ENCODE measurements around the gene C17orf113.

DNA sequence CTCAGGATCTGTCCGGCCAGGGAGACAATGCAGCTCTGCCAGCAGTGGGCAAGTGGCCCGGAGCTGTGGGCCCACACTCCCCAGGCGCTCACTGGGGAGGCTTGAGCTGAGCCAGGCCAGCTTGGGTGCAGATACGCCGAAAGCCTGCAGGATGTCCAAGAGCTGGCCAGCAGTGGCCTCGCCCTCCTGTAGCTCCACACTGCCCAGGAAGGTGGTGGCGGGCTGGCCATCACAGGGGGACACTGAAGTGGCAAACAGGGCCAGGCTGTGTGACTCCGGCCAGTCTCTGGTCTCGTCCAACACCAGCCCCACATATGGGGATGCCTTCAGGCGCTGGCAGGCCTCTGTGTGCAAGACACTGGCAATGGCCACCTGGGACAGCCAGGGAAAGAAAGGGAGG, 9.6 kb downstream of the C17orf113 start:
- no peak for TF ChIP-seq TEAD4 (IDR thresholded peaks at IDR 0.05)
- no peak for TF ChIP-seq NFIC (IDR thresholded peaks at IDR 0.05)
- no peak for TF ChIP-seq EP300 (IDR thresholded peaks at IDR 0.05; ENCODE audit: borderline replicate concordance)
- TF ChIP-seq ZBTB7A (IDR thresholded peaks at IDR 0.05; ENCODE audit: low read depth) = no peak
- TF ChIP-seq, protein P1, sequence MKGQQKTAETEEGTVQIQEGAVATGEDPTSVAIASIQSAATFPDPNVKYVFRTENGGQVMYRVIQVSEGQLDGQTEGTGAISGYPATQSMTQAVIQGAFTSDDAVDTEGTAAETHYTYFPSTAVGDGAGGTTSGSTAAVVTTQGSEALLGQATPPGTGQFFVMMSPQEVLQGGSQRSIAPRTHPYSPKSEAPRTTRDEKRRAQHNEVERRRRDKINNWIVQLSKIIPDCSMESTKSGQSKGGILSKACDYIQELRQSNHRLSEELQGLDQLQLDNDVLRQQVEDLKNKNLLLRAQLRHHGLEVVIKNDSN (IDR thresholded peaks at IDR 0.05) = no peak
- TF ChIP-seq RAD21 (IDR thresholded peaks at IDR 0.05; ENCODE audit: low read depth) = no peak
- no peak for TF ChIP-seq TAF1 (IDR thresholded peaks at IDR 0.05; ENCODE audit: low read depth)
- TF ChIP-seq CREB1 (IDR thresholded peaks at IDR 0.05; ENCODE audit: low read depth) = no peak
- no peak for TF ChIP-seq YY1 (IDR thresholded peaks at IDR 0.05; ENCODE audit: low read depth)
- TF ChIP-seq, protein P2, sequence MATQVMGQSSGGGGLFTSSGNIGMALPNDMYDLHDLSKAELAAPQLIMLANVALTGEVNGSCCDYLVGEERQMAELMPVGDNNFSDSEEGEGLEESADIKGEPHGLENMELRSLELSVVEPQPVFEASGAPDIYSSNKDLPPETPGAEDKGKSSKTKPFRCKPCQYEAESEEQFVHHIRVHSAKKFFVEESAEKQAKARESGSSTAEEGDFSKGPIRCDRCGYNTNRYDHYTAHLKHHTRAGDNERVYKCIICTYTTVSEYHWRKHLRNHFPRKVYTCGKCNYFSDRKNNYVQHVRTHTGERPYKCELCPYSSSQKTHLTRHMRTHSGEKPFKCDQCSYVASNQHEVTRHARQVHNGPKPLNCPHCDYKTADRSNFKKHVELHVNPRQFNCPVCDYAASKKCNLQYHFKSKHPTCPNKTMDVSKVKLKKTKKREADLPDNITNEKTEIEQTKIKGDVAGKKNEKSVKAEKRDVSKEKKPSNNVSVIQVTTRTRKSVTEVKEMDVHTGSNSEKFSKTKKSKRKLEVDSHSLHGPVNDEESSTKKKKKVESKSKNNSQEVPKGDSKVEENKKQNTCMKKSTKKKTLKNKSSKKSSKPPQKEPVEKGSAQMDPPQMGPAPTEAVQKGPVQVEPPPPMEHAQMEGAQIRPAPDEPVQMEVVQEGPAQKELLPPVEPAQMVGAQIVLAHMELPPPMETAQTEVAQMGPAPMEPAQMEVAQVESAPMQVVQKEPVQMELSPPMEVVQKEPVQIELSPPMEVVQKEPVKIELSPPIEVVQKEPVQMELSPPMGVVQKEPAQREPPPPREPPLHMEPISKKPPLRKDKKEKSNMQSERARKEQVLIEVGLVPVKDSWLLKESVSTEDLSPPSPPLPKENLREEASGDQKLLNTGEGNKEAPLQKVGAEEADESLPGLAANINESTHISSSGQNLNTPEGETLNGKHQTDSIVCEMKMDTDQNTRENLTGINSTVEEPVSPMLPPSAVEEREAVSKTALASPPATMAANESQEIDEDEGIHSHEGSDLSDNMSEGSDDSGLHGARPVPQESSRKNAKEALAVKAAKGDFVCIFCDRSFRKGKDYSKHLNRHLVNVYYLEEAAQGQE (IDR thresholded peaks at IDR 0.05; ENCODE audit: low read depth) = no peak

Measured in Ishikawa (cell line).